Erythroblast (primary cell): ENCODE results near the gene TTLL9.

Experiments
- GATA1 ChIP-seq: IDR thresholded peaks from 2 replicates; pipeline ENCODE4 v1.6.1; 2011; ENCODE audit warnings: low read depth, mild to moderate bottlenecking, control low read depth, low read length, moderate library complexity
- POLR2A ChIP-seq: IDR thresholded peaks from 2 replicates; pipeline ENCODE4 v1.6.1; 2011; ENCODE audit warnings: mild to moderate bottlenecking, low read length

DNA sequence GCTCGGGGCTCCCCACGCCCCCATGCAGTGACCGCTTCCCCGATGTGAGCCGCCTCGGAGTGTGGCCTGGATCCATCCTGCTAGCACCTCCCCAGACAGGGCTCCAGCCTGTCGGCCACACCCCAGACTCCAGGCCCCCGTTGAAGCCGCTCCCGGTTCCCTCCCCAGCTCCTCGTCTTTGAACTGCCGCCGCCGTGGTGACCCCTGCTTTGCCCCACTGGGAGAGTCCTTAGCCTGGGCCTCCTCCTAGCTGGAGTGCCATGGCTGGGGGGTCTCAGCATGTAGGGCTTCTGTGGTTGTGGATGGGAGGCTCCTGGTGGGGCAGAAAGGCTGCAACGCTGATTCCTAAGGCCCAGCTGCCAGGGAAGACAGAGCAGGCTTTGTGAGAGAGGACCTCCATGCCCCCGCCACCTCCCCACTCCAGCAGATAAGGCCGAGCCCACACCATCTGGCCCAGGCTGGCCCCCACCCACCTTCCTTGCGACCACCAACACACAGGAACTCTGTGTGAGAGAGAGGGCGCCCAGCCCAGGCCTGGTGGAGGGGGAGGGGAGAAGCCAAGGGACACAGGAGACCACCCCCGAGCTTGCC lies 36.4 kb upstream of the TTLL9 start:
- TF ChIP-seq POLR2A (no peak), GATA1 (no peak)
